Chondrocyte (in vitro differentiated cells): ENCODE data around the gene RACGAP1. TPM values are rescaled to one million over a fixed set of nuclear protein-coding genes. Genes with fewer than 3 reads are reported as not detected.

Experiments
- DNase-seq: peaks from one replicate; pipeline ENCODE4 v3.0.0; 2021; ENCODE audit warnings: mixed read lengths, low spot score
- H3K27ac Mint-ChIP-seq: one replicate; pipeline ENCODE4 v1.8.0; 2021; ENCODE audit warnings: mild to moderate bottlenecking, moderate library complexity, mixed read lengths; ENCODE audit not compliant: unreplicated experiment
- H3K27me3 Mint-ChIP-seq: 2 replicates; pipeline ENCODE4 v1.8.0; 2021; ENCODE audit warnings: low read depth, mixed read lengths
- H3K36me3 Mint-ChIP-seq: 2 replicates; pipeline ENCODE4 v1.8.0; 2021; ENCODE audit warnings: low read depth, mixed read lengths
- H3K4me1 Mint-ChIP-seq: 2 replicates; pipeline ENCODE4 v1.8.0; 2021; ENCODE audit warnings: low read depth, mild to moderate bottlenecking, mixed read lengths
- H3K4me3 Mint-ChIP-seq: one replicate; pipeline ENCODE4 v1.8.0; 2021; ENCODE audit warnings: mild to moderate bottlenecking, moderate library complexity, mixed read lengths; ENCODE audit not compliant: unreplicated experiment
- H3K9me3 Mint-ChIP-seq: 2 replicates; pipeline ENCODE4 v1.8.0; 2021; ENCODE audit warnings: low read depth, mixed read lengths
- CTCF ChIP-seq: fragments of 200-600 bp; sonication (generic); IDR thresholded peaks from 2 replicates; pipeline ENCODE4 v1.5.0; 2021; ENCODE audit warnings: antibody characterized with exemption, mild to moderate bottlenecking, moderate library complexity
- total RNA-seq: library from RNA; stranded (reverse); gene quantifications from 3 replicates; pipeline ENCODE4 v1.2.1, GENCODE V29; 2021

Gene RACGAP1
- total RNA-seq, 1 donor from 2014 or later = 25.7 TPM

GRCh38 chr12:49948866-49949845, 76.1 kb downstream of the RACGAP1 start:
- Mint-ChIP-seq H3K4me3 (no peak overlapping the region), H3K27ac (no peak overlapping the region), H3K4me1 (peaks cover 12% of the 10 kb centered on the region), H3K36me3 (no peaks in the 10 kb centered on the region), H3K9me3 (no peaks in the 10 kb centered on the region), H3K27me3 (no peaks in the 10 kb centered on the region)
- no peak for DNase-seq
- no peak for TF ChIP-seq CTCF

- no peak for TF ChIP-seq CTCF
- Mint-ChIP-seq H3K4me1 (peaks cover 12% of the 10 kb centered on the region), H3K9me3 (no peaks in the 10 kb centered on the region), H3K27me3 (no peaks in the 10 kb centered on the region), H3K36me3 (no peaks in the 10 kb centered on the region), H3K27ac (no peak overlapping the region), H3K4me3 (no peak overlapping the region)
- DNase-seq = no peak
Measured at GRCh38 chr12:49947593-49948226, 77.6 kb downstream of the RACGAP1 start.

- Mint-ChIP-seq H3K36me3 (no peaks in the 10 kb centered on the region), H3K27ac (no peak overlapping the region), H3K27me3 (no peaks in the 10 kb centered on the region), H3K4me3 (no peak overlapping the region), H3K4me1 (peaks cover 12% of the 10 kb centered on the region), H3K9me3 (no peaks in the 10 kb centered on the region)
- DNase-seq = no peak
- no peak for TF ChIP-seq CTCF
Measured at GRCh38 chr12:49946497-49946896, 78.8 kb downstream of the RACGAP1 start.

- Mint-ChIP-seq H3K4me1 (peaks cover 12% of the 10 kb centered on the region), H3K36me3 (no peaks in the 10 kb centered on the region), H3K9me3 (no peaks in the 10 kb centered on the region), H3K27ac (no peak overlapping the region), H3K4me3 (no peak overlapping the region), H3K27me3 (no peaks in the 10 kb centered on the region)
- no peak for DNase-seq
- no peak for TF ChIP-seq CTCF
Measured at GRCh38 chr12:49946086-49946485, 79.2 kb downstream of the RACGAP1 start.

GRCh38 chr12:49945394-49946080, 79.8 kb downstream of the RACGAP1 start:
- peak; percentile 98 for TF ChIP-seq CTCF
- peak overlapping the region; percentile 68 for H3K4me3 Mint-ChIP-seq
- no peaks in the 10 kb centered on the region for H3K27me3 Mint-ChIP-seq
- H3K27ac Mint-ChIP-seq = peak overlapping the region; percentile 84
- H3K36me3 Mint-ChIP-seq = no peaks in the 10 kb centered on the region
- DNase-seq = no peak
- H3K4me1 Mint-ChIP-seq = peaks cover 12% of the 10 kb centered on the region
- no peaks in the 10 kb centered on the region for H3K9me3 Mint-ChIP-seq
